ENCODE data around the gene ARHGAP6.
A peak's percentile ranks its signal among the peaks of the same experiment; 100 is the strongest.
"Not testable (repeated sequence)": the region's sequence is repeated elsewhere in the genome, so short reads cannot be mapped to it uniquely, and the experiment has no call there.

Gene ARHGAP6

DNA sequence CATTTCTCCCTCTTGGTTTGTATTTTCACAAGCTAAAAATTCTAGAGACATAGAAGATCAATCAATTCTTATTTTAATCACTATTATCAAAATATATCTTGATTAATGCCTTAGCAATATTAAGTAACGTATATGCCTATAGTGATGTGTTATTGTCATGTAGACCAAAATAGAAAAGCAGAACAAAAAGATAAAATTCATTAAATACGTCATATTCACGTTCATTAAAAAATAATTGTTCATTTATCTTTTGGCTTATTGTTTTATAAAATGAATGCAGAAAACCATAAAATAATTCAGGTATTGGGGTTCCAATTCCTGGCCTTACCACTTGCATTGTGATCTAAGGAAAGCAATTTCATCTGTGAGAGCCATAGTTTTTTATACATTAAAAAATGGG, 300.3 kb downstream of the ARHGAP6 start:
- H3K36me3 ChIP-seq (ENCODE audit: control insufficient read depth, insufficient read depth, low read length), result no peaks in the 10 kb centered on the region
- H3K4me3 ChIP-seq (replicated peaks; ENCODE audit: low read depth, low read length), result no peak overlapping the region
- no peaks in the 10 kb centered on the region for H3K27me3 ChIP-seq (replicated peaks; ENCODE audit: control insufficient read depth, insufficient read depth, low read length)
- TF ChIP-seq, protein P1, sequence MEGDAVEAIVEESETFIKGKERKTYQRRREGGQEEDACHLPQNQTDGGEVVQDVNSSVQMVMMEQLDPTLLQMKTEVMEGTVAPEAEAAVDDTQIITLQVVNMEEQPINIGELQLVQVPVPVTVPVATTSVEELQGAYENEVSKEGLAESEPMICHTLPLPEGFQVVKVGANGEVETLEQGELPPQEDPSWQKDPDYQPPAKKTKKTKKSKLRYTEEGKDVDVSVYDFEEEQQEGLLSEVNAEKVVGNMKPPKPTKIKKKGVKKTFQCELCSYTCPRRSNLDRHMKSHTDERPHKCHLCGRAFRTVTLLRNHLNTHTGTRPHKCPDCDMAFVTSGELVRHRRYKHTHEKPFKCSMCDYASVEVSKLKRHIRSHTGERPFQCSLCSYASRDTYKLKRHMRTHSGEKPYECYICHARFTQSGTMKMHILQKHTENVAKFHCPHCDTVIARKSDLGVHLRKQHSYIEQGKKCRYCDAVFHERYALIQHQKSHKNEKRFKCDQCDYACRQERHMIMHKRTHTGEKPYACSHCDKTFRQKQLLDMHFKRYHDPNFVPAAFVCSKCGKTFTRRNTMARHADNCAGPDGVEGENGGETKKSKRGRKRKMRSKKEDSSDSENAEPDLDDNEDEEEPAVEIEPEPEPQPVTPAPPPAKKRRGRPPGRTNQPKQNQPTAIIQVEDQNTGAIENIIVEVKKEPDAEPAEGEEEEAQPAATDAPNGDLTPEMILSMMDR (IDR thresholded peaks at IDR 0.05; ENCODE audit: insufficient read depth, low read length, poor library complexity, severe bottlenecking), result no peak
- DNase-seq (ENCODE audit: extremely low read depth, insufficient read length), result no peak

- TF ChIP-seq, protein P1 (IDR thresholded peaks at IDR 0.05; ENCODE audit: insufficient read depth, low read length, poor library complexity, severe bottlenecking), result no peak
- Histone ChIP-seq H3K27me3 (replicated peaks; ENCODE audit: control insufficient read depth, insufficient read depth, low read length) (no peaks in the 10 kb centered on the region), H3K36me3 (ENCODE audit: control insufficient read depth, insufficient read depth, low read length) (no peaks in the 10 kb centered on the region), H3K4me3 (replicated peaks; ENCODE audit: low read depth, low read length) (no peak overlapping the region)
- no peak for DNase-seq (ENCODE audit: extremely low read depth, insufficient read length)
These were observed 300.9 kb downstream of the ARHGAP6 start for GRCh38 chrX:11364835-11365234.

DNA sequence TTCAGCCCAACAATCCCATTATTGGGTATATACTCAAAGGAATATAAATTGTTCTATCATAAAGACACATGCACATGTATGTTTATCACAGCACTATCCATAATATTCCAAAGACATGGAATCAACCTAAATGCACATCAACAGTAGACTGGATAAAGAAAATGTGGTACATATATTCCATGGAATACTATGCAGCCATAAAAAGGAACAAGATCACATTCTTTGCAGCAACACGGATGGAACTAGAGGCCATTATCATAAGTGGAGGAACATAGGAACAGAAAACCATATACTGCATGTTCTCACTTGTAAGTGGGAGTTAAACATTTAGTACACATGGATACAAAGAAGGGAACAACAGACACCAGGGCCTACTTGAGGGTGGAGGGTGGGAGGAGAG, 301.9 kb downstream of the ARHGAP6 start:
- DNase-seq (ENCODE audit: extremely low read depth, insufficient read length); H3K36me3 ChIP-seq (ENCODE audit: control insufficient read depth, insufficient read depth, low read length); H3K4me3 ChIP-seq (replicated peaks; ENCODE audit: low read depth, low read length); H3K27me3 ChIP-seq (replicated peaks; ENCODE audit: control insufficient read depth, insufficient read depth, low read length): not testable (repeated sequence)

- Histone ChIP-seq H3K36me3 (ENCODE audit: control insufficient read depth, insufficient read depth, low read length) (no peaks in the 10 kb centered on the region), H3K4me3 (replicated peaks; ENCODE audit: low read depth, low read length) (no peak overlapping the region), H3K27me3 (replicated peaks; ENCODE audit: control insufficient read depth, insufficient read depth, low read length) (no peaks in the 10 kb centered on the region)
- peak; percentile 63 for DNase-seq (ENCODE audit: extremely low read depth, insufficient read length)
- TF ChIP-seq, protein P1 (IDR thresholded peaks at IDR 0.05; ENCODE audit: insufficient read depth, low read length, poor library complexity, severe bottlenecking), result no peak
These were observed 302.6 kb downstream of the ARHGAP6 start for GRCh38 chrX:11363069-11363594.

GRCh38 chrX:11361666-11362065, 304.1 kb downstream of the ARHGAP6 start:
- DNase-seq (ENCODE audit: extremely low read depth, insufficient read length); H3K4me3 ChIP-seq (replicated peaks; ENCODE audit: low read depth, low read length): not testable (repeated sequence)

DNA sequence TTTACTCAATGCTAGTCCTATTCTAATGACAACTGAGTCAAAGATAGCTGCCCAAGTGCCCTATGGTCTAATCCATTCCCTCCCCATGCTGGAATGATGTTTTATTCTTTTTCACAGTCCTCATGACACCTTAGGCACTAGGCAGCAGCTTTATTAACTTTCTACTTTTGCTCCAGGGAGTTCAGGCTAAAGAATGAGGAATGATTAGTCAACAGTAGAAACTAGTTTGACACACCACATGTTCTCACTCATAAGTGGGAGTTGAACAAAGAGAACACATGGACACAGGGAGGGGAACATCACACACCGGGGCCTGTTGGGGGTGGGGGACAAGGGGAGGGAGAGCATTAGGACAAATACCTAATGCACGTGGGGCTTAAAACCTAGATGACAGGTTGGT, 309.8 kb downstream of the ARHGAP6 start:
- H3K36me3 ChIP-seq (ENCODE audit: control insufficient read depth, insufficient read depth, low read length); DNase-seq (ENCODE audit: extremely low read depth, insufficient read length); H3K27me3 ChIP-seq (replicated peaks; ENCODE audit: control insufficient read depth, insufficient read depth, low read length); H3K4me3 ChIP-seq (replicated peaks; ENCODE audit: low read depth, low read length): not testable (repeated sequence)

More at GRCh38 chrX:11361666-11362065, 304.1 kb downstream of the ARHGAP6 start:
- H3K36me3 ChIP-seq (ENCODE audit: control insufficient read depth, insufficient read depth, low read length); H3K27me3 ChIP-seq (replicated peaks; ENCODE audit: control insufficient read depth, insufficient read depth, low read length): not testable (repeated sequence)

DNA sequence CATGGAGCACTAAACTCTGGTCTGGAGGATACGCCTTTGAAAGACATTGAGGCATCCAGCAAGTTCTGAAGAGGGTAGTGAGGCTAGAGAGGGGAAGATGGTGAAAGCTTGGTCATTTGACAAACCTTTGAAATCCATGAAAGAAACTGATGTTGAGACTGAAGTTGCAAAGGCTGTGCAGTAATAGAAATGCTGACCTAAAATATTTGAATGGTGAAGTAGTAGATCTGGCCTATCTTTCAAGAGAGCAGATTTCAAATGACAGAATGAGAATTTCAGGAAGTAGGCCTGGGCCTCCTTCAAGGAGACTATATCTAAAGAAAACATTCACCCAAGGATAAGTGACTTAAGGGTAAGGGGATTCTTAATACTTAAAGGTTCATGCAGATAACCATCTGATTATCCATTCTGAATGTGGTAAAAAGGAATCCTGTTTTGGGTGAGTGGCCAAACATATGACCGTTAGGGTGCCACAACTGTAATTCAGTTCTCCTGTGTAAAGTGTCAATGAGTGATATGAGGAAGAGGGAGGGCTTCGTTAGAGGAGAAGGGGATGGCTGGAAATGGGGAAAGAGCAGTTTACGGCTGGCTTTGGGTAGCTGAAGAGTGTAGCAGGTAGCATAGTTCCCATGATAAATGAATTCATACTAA, 310.3 kb downstream of the ARHGAP6 start:
- Histone ChIP-seq H3K4me3 (replicated peaks; ENCODE audit: low read depth, low read length) (no peak overlapping the region), H3K27me3 (replicated peaks; ENCODE audit: control insufficient read depth, insufficient read depth, low read length) (no peaks in the 10 kb centered on the region), H3K36me3 (ENCODE audit: control insufficient read depth, insufficient read depth, low read length) (no peaks in the 10 kb centered on the region)
- TF ChIP-seq, protein P1 (IDR thresholded peaks at IDR 0.05; ENCODE audit: insufficient read depth, low read length, poor library complexity, severe bottlenecking), result no peak
- no peak for DNase-seq (ENCODE audit: extremely low read depth, insufficient read length)

Data from GM06990 (cell line).